K562 (cell line): ENCODE results near the gene GALNT18. TPM values are rescaled to one million over a fixed set of nuclear protein-coding genes. Genes with fewer than 3 reads are reported as not detected.

ENCODE experiments used
- ATAC-seq: fragments of 200-7000 bp; cut with Tn5 transposase; 3 replicates; pipeline ENCODE4 v1.9.1; 2020; ENCODE audit warnings: moderate library complexity
- BruUV-seq: library from RNA; stranded (reverse); fragments of 400-500 nt; replicated peaks from 2 replicates; lab custom pipeline; 2021; lab: Mats Ljungman, UMichigan
- CTCF ChIA-PET: fragments of 300-600 bp; formaldehyde crosslinking; extraction: SDS; loops from one replicate; lab custom pipeline; 2021; ENCODE audit warnings: low intra/inter-chr PET ratio; lab: Yijun Ruan, JAX
- POLR2A ChIA-PET: fragments of 300-600, 350-650 bp; sonication (Branson Sonifier 250); formaldehyde crosslinking; extraction: SDS; loops from one replicate; lab custom pipeline; 2021; ENCODE audit warnings: antibody characterized with exemption, inconsistent platforms; lab: Yijun Ruan, JAX
- DNase-seq, 4 experiments: peaks; one replicate each; pipeline versions ENCODE4 v3.0.0 to v3.0.0-alpha.2; 2011 to 2018; ENCODE audit warnings: low spot score in 3 of 4, mixed read lengths in 3 of 4; ENCODE audit errors: extremely low read depth in 1 of 4
- FAIRE-seq: peaks from 2 replicates; lab custom pipeline; 2011; peaks lifted over from hg19 to GRCh38; lab: Jason Lieb, UNC
- H2AFZ ChIP-seq: 2 replicates; pipeline ENCODE4 v1.6.0; 2011; ENCODE audit warnings: low read depth, low read length, control low read depth, inconsistent platforms
- H3K27ac ChIP-seq: fragments of 200-600 bp; 3 replicates; pipeline ENCODE4 v1.8.0; 2011; ENCODE audit warnings: low read depth, mild to moderate bottlenecking, control low read depth, inconsistent platforms, low read length, moderate library complexity, mixed read lengths; ENCODE audit errors: extremely low read depth
- H3K27me3 ChIP-seq, 2 experiments: fragments of 300-600 bp in 1 of 2; 2 replicates in 1 of 2; 3 replicates in 1 of 2; pipeline versions ENCODE4 v1.6.0 to v1.8.0; 2011; ENCODE audit warnings: inconsistent platforms in 2 of 2, low read length in 2 of 2, mild to moderate bottlenecking in 1 of 2, mixed read lengths in 1 of 2, moderate library complexity in 1 of 2; ENCODE audit not compliant: control insufficient read depth in 2 of 2, insufficient read depth in 2 of 2
- H3K36me3 ChIP-seq: fragments of 300-600 bp; 3 replicates; pipeline ENCODE4 v1.8.0; 2011; ENCODE audit warnings: mild to moderate bottlenecking, low read length, inconsistent platforms; ENCODE audit not compliant: control insufficient read depth, insufficient read depth
- H3K4me1 ChIP-seq, 2 experiments: fragments of 200-600 bp in 1 of 2; replicated peaks in 1 of 2; 2 replicates in 1 of 2; 3 replicates in 1 of 2; pipeline versions ENCODE4 v1.5.1 to v1.8.0; 2011; ENCODE audit warnings: inconsistent platforms in 2 of 2, low read length in 2 of 2, mild to moderate bottlenecking in 1 of 2, mixed read lengths in 1 of 2, moderate library complexity in 1 of 2; ENCODE audit not compliant: control insufficient read depth in 2 of 2, insufficient read depth in 2 of 2
- H3K4me2 ChIP-seq: 2 replicates; pipeline ENCODE4 v1.6.1; 2011; ENCODE audit warnings: low read length, control low read depth, inconsistent platforms, mixed read lengths; ENCODE audit not compliant: insufficient read depth
- H3K4me3 ChIP-seq: fragments of 200-600 bp; sonication (generic), shearing (Covaris generic); 2 replicates; pipeline ENCODE4 v1.5.1; 2016; ENCODE audit warnings: control low read depth, inconsistent platforms
- H3K79me2 ChIP-seq: fragments of 200-600 bp; 3 replicates; pipeline ENCODE4 v1.8.0; 2011; ENCODE audit warnings: low read length, inconsistent platforms; ENCODE audit not compliant: control insufficient read depth, insufficient read depth
- H3K9ac ChIP-seq, 2 experiments: 2 replicates each; pipeline versions ENCODE4 v1.6.0 to v1.6.1; 2011; ENCODE audit warnings: low read depth in 2 of 2, low read length in 2 of 2, control low read depth in 1 of 2, inconsistent platforms in 1 of 2, mild to moderate bottlenecking in 1 of 2, mixed read lengths in 1 of 2; ENCODE audit not compliant: insufficient read depth in 1 of 2
- H3K9me1 ChIP-seq: one replicate; pipeline ENCODE4 v1.6.0; 2011; ENCODE audit warnings: inconsistent platforms, mild to moderate bottlenecking, low read length, moderate library complexity; ENCODE audit not compliant: control insufficient read depth, insufficient read depth
- H3K9me3 ChIP-seq: replicated peaks from 2 replicates; pipeline ENCODE4 v1.5.1; 2011; ENCODE audit warnings: low read depth, low read length, inconsistent platforms; ENCODE audit not compliant: control insufficient read depth, insufficient read depth
- H4K20me1 ChIP-seq: replicated peaks from 2 replicates; pipeline ENCODE4 v1.6.1; 2011; ENCODE audit warnings: low read length, inconsistent platforms, mixed read lengths; ENCODE audit not compliant: control insufficient read depth, insufficient read depth
- SIN3A ChIP-seq, 2 experiments: fragments of 150-350 bp in 1 of 2; IDR thresholded peaks; 2 replicates each; pipeline ENCODE4 v1.6.1; 2011 to 2016; ENCODE audit warnings: borderline replicate concordance in 2 of 2, low read depth in 2 of 2, low read length in 2 of 2, mild to moderate bottlenecking in 2 of 2, moderate library complexity in 2 of 2; ENCODE audit not compliant: control insufficient read depth in 1 of 2
- TEAD1 ChIP-seq, 2 experiments: fragments of 450-650 bp in 1 of 2; sonication (generic) in 1 of 2; formaldehyde crosslinking; IDR thresholded peaks; 2 replicates each; pipeline versions ENCODE4 v1.4.0 to v1.8.0; 2020 to 2022; ENCODE audit warnings: mild to moderate bottlenecking in 2 of 2, missing genetic modification reagents in 1 of 2
- TOE1 ChIP-seq, 2 experiments: fragments of 450-650 bp in 1 of 2; sonication (generic) in 1 of 2; formaldehyde crosslinking in 1 of 2; IDR thresholded peaks; 2 replicates each; pipeline versions ENCODE4 v1.7.1 to v1.8.0; 2016 to 2022; ENCODE audit warnings: borderline replicate concordance in 2 of 2, mild to moderate bottlenecking in 2 of 2, antibody characterized with exemption in 1 of 2, inconsistent platforms in 1 of 2, low read depth in 1 of 2, missing genetic modification reagents in 1 of 2, moderate library complexity in 1 of 2
- ZBTB7A ChIP-seq: IDR thresholded peaks from 2 replicates; pipeline ENCODE4 v1.6.1; 2011; ENCODE audit warnings: low read depth, mild to moderate bottlenecking, low read length, moderate library complexity, borderline replicate concordance; ENCODE audit not compliant: control insufficient read depth
- ZNF699 ChIP-seq: fragments of 250-450 bp; sonication (Bioruptor Pico); IDR thresholded peaks from 2 replicates; pipeline ENCODE4 v1.8.0; 2021; ENCODE audit warnings: mild to moderate bottlenecking, moderate library complexity; ENCODE audit not compliant: insufficient replicate concordance
- ZNF717 ChIP-seq: fragments of 250-450 bp; sonication (Bioruptor Pico); IDR thresholded peaks from 2 replicates; pipeline ENCODE4 v1.5.0; 2021
- WGBS: fragments of 100-300 bp; shearing (Covaris generic); methylation state at CpG from one replicate; pipeline ENCODE4 v1.1.6; 2016; ENCODE audit warnings: low coverage, mixed read lengths; ENCODE audit not compliant: insufficient coverage; ENCODE audit errors: missing lambda C conversion rate; 5-methylcytosine and 5-hydroxymethylcytosine counted together
- in situ Hi-C: fragments of 300-500 bp; cut with MboI; formaldehyde crosslinking; loops from 4 replicates; pipeline ENCODE4 v1.15.0; 2018; ENCODE audit warnings: inconsistent platforms, mixed read lengths
- intact Hi-C: fragments of 100-400 bp; cut with micrococcal nuclease; formaldehyde crosslinking; loops from 2 replicates; pipeline ENCODE4 v1.14.2; 2022
- polyA plus RNA-seq, 8 experiments: library from polyadenylated mRNA; depleted of rRNA in 4 of 8; stranded (reverse) in 5 of 8; unstranded in 3 of 8; fragments of >200 nt; fragmentation: Nextera tagmentation in 2 of 8; fragmentation: Illumina TruSeq in 1 of 8; extraction: Ambion mirVana in 2 of 8; extraction: Trizol in 1 of 8; gene quantifications; 2 replicates each; pipeline versions ENCODE4 v1.2.1 to v1.2.3, GENCODE V29; 2011 to 2014; ENCODE audit warnings: inconsistent platforms in 1 of 8, missing spikeins in 1 of 8
- total RNA-seq, 7 experiments: library from RNA; depleted of rRNA in 6 of 7; stranded (reverse); fragments of >200 nt in 6 of 7; fragmentation: Illumina TruSeq in 2 of 7; extraction: Trizol in 2 of 7; gene quantifications; 2 replicates each; pipeline versions ENCODE4 v1.2.1 to v1.2.3, GENCODE V29; 2011 to 2021; ENCODE audit warnings: low replicate concordance in 1 of 7
- TF ChIP-seq, protein P1 (sequence below), 2 experiments: fragments of 450-650 bp; formaldehyde crosslinking in 1 of 2; IDR thresholded peaks; 2 replicates each; pipeline versions ENCODE4 v1.4.0 to v1.6.1; 2014 to 2020; ENCODE audit warnings: mild to moderate bottlenecking in 2 of 2, borderline replicate concordance in 1 of 2, low read depth in 1 of 2
- TF ChIP-seq, protein P2 (sequence below): fragments of 450-650 bp; formaldehyde crosslinking; IDR thresholded peaks from 2 replicates; pipeline ENCODE4 v1.4.0; 2020; ENCODE audit warnings: mild to moderate bottlenecking
- TF ChIP-seq, protein P3 (sequence below): fragments of 250-450 bp; sonication (Bioruptor Pico); IDR thresholded peaks from 2 replicates; pipeline ENCODE4 v1.5.0; 2020; ENCODE audit warnings: mild to moderate bottlenecking, borderline replicate concordance

GALNT18 gene
- total and polyA plus RNA-seq, 9 of the 15 experiments (the other 6 are each of a cell fraction or from before 2014, with no cell fraction given), result not detected

DNA sequence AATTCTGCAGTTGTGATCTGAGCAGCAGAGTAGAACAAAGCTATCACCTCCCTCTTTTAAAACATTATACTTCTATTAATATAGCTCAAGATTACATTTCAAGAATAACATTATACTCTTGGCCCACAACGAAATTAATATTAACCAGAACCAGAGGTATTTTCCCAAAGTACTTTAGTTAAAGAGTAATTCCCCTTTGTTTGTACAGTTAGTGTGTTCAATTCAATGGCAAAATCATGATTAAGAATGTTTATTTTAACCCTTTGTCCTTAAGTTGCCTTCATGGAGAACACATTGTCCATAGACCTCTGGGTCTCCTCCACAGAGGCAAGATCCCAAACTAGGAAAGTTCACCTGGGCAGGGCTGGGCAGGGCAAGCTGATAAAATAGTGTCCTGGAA lies 180.7 kb downstream of the GALNT18 start:
- in situ Hi-C loops (no loop called here), intact Hi-C loops (no loop called here)
- H2AFZ ChIP-seq, result no peak overlapping the region
- H3K79me2 ChIP-seq, result no peaks in the 10 kb centered on the region
- H3K27ac ChIP-seq, result no peak overlapping the region
- H3K36me3 ChIP-seq, result no peaks in the 10 kb centered on the region
- no peak for ATAC-seq
- no peak overlapping the region for H3K4me3 ChIP-seq
- WGBS, result 0% methylated on average over 1 of the region's 1 CpG
- H3K4me2 ChIP-seq, result no peak overlapping the region
- POLR2A ChIA-PET, result no interaction called here
- H3K9me3 ChIP-seq, result no peaks in the 10 kb centered on the region
- H3K9me1 ChIP-seq, result no peaks in the 10 kb centered on the region
- CTCF ChIA-PET, result no interaction called here
- no peaks in the 10 kb centered on the region; the same call in 1 of the 2 replicates for H4K20me1 ChIP-seq
- no peak for FAIRE-seq
- no peak for DNase-seq
- H3K9ac ChIP-seq, result no peak overlapping the region
- no peaks in the 10 kb centered on the region for H3K4me1 ChIP-seq
- peaks cover 4 to 39% of the 10 kb centered on the region in 2 experiments; a peak in 3 of 5 replicates for H3K27me3 ChIP-seq
- BruUV-seq, result no TSS peak
- TF ChIP-seq TEAD1 (CRISPR knock-in tag; IDR thresholded peaks at IDR 0.05) (no peak), SIN3A (IDR thresholded peaks at IDR 0.05; ENCODE audit: borderline replicate concordance in 2 of 2, control insufficient read depth in 1 of 2, low read depth in 2 of 2, low read length in 2 of 2) (no peak), ZBTB7A (no peak), ZNF699 (CRISPR knock-in tag) (no peak), ZNF717 (CRISPR knock-in tag) (no peak), TOE1 (IDR thresholded peaks at IDR 0.05; ENCODE audit: borderline replicate concordance) (no peak), TOE1 (CRISPR knock-in tag; IDR thresholded peaks at IDR 0.05; ENCODE audit: borderline replicate concordance, low read depth) (no peak)
- TF ChIP-seq, protein P1, sequence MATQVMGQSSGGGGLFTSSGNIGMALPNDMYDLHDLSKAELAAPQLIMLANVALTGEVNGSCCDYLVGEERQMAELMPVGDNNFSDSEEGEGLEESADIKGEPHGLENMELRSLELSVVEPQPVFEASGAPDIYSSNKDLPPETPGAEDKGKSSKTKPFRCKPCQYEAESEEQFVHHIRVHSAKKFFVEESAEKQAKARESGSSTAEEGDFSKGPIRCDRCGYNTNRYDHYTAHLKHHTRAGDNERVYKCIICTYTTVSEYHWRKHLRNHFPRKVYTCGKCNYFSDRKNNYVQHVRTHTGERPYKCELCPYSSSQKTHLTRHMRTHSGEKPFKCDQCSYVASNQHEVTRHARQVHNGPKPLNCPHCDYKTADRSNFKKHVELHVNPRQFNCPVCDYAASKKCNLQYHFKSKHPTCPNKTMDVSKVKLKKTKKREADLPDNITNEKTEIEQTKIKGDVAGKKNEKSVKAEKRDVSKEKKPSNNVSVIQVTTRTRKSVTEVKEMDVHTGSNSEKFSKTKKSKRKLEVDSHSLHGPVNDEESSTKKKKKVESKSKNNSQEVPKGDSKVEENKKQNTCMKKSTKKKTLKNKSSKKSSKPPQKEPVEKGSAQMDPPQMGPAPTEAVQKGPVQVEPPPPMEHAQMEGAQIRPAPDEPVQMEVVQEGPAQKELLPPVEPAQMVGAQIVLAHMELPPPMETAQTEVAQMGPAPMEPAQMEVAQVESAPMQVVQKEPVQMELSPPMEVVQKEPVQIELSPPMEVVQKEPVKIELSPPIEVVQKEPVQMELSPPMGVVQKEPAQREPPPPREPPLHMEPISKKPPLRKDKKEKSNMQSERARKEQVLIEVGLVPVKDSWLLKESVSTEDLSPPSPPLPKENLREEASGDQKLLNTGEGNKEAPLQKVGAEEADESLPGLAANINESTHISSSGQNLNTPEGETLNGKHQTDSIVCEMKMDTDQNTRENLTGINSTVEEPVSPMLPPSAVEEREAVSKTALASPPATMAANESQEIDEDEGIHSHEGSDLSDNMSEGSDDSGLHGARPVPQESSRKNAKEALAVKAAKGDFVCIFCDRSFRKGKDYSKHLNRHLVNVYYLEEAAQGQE (IDR thresholded peaks at IDR 0.05; ENCODE audit: borderline replicate concordance), result no peak
- TF ChIP-seq, protein P1 (CRISPR knock-in tag; IDR thresholded peaks at IDR 0.05; ENCODE audit: low read depth), result no peak
- TF ChIP-seq, protein P2, sequence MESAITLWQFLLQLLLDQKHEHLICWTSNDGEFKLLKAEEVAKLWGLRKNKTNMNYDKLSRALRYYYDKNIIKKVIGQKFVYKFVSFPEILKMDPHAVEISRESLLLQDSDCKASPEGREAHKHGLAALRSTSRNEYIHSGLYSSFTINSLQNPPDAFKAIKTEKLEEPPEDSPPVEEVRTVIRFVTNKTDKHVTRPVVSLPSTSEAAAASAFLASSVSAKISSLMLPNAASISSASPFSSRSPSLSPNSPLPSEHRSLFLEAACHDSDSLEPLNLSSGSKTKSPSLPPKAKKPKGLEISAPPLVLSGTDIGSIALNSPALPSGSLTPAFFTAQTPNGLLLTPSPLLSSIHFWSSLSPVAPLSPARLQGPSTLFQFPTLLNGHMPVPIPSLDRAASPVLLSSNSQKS, result no peak
- TF ChIP-seq, protein P3, sequence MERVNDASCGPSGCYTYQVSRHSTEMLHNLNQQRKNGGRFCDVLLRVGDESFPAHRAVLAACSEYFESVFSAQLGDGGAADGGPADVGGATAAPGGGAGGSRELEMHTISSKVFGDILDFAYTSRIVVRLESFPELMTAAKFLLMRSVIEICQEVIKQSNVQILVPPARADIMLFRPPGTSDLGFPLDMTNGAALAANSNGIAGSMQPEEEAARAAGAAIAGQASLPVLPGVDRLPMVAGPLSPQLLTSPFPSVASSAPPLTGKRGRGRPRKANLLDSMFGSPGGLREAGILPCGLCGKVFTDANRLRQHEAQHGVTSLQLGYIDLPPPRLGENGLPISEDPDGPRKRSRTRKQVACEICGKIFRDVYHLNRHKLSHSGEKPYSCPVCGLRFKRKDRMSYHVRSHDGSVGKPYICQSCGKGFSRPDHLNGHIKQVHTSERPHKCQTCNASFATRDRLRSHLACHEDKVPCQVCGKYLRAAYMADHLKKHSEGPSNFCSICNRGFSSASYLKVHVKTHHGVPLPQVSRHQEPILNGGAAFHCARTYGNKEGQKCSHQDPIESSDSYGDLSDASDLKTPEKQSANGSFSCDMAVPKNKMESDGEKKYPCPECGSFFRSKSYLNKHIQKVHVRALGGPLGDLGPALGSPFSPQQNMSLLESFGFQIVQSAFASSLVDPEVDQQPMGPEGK (CRISPR knock-in tag), result no peak
